ENCODE data around the gene KCNIP1.
"Not testable (repeated sequence)": the region's sequence is repeated elsewhere in the genome, so short reads cannot be mapped to it uniquely, and the experiment has no call there.

KCNIP1 gene

GRCh38 chr5:170732685-170733084, 228.9 kb downstream of the KCNIP1 start:
- DNase-seq: no peak

DNA sequence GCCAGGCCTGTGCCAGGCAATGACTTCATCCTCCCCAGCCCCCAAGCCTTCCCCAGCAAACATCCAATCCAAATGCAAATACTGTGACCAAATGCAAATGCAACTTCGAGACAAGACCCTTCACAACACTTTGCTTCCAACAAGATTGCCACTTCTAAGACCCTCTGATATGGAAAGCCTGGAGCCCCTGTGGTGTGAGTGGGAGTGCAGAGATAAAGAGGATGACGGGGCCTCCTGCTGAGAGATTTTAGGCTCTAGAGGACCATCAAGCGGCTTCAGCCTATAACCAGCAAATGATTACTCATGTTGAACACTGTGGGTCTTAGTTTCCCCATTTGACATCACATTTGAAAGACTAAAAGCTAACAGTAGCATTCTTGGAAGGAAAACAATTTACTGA, 233.1 kb downstream of the KCNIP1 start:
- no peak for DNase-seq

DNA sequence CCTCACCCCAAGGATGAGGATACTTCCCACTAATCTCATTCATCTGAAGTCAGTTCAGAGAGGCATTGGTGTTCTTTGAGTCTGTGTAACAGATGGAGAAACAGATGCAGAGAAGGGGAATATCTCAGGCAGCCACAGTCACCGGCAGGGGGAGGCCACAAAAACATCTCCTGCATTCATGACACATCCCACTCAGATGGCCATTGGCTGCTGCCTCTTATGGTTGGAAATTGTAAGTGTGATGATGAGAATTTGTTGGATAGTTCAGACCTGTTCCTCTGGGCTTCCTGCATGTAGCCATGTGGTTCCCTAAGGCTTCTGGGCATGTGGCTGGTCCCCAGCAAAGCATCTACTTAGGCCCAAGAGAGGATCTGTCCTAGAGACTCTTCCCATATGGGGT, 233.8 kb downstream of the KCNIP1 start:
- DNase-seq: no peak

- no peak for DNase-seq
Observed at GRCh38 chr5:170738840-170739239, 235.0 kb downstream of the KCNIP1 start.

DNA sequence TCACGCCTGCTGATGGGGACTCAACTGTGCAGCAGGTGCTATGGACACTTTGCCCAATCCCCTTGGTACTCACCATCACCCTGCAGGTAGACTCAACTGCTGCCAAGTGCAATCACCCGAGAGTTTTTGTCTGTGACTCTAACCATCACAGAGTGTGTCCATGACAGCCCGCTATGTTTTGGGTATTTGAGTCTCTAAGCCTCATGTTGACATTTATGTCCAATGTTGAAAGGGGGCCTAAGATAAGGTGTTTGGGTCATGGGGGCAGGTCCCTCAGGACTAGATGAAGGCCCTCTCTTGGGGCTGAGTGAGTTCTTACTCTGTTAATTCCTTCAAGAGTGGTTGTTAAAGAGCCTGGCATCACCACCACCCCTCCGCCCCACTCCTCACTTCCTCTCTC, 235.6 kb downstream of the KCNIP1 start:
- no peak for DNase-seq

GRCh38 chr5:170740551-170741205, 236.9 kb downstream of the KCNIP1 start:
- no peak for DNase-seq

DNA sequence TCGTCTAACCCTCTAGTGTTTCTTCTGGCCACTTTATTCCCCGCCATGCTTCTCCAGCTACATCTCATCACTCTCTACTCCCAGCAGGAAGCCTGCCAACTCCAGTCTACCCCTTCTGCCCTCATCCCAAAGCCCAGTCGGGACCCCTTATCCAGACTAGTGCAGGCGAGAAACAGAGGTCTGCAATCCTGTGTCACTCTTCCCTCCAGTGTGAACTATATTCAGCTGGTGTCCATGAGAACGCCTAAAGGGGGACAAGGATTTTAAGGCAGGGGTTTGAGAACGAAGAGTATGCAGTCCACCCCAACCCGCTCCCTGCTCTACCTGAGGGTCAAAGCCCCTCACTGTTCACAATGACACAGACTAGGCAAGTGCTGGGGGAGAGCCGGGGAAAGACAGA, 238.0 kb downstream of the KCNIP1 start:
- DNase-seq: no peak

DNA sequence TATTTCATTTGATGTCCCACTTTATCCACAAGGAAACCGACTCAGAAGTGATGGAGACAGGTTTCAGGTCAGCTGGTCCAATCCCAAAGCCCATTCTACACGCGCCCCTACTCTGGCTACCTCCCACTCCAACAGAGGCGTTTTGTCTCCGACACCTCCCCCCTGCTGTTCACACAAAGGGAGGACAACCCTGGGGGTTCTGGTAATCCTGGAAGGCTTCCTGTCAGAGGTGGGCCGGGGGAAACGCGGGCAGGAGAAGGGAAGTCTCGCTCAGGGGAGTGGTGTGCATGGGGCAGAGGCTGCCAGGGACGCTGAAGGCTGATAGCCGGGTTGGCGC, 240.0 kb downstream of the KCNIP1 start:
- no peak for DNase-seq

DNA sequence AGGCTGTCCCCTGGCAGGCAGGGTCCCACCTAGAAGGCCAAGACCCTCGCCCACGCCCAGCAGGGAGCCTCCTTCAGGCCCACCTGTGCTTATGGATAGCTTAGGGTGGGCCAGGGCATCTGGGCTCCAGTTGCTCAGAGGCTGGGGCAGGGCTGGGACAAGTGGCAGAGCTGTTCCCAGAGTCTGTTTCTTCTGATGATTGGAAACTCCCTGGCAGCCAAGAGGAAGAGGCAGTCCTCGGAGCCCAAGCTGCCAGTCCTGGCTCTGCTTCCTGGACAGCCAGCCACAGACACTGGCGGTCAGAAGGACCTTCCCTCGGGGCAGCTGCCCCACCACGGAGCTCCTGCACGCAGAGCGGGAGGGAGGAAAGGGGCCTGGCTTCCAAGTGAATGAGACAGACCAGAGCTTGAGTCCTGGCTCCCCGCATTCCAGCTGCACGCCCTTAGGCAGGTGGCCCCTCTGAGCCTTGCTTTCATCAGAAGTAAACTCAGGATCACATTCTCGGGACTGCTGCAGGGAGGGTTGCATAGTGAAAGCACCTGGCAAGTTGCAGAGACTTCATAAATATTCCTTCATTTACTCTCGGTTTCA, 241.8 kb downstream of the KCNIP1 start:
- no peak for DNase-seq

DNA sequence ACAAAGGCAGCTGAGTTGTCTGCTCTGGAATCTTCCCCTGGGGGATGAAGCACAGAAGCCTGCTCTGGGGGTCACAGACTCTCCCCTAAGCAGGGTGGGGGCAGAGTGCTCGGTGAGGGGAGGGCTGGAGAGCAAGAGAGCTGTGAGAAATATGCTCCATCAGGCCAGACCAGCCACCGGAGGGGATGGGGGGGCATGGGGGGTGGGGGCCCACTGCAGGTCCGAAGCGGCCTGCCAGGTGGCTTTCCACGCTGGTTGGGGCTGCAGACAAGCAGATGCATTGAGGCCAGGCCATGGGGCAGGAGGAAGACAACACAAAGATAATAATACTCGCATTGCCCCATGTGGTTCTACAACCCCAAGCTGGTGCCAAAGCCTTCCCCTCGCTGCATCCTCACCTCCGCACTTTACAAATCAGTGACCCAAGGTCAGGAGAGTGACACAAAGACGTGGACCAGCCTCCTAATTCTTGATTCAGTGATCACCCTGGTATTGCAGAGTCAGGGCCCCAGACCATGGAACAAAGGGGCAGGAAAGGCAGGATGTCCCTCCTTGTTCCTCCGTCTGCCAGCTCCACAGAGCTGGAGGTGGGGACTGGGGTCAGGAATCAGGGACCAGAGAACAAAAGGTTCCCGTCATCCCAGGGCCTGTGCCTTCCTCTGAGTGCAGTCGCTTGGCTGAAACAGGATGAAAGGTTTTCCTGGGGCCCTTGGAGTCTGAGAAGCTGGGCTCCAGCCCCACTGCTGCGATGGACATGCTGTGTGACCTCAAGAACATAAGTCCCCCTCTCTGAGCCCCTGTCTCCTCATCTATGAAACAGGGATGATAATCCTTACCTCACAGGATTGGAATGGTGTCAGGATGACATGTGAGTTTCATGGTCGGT, 242.5 kb downstream of the KCNIP1 start:
- no peak for DNase-seq

GRCh38 chr5:170746961-170747340, 243.1 kb downstream of the KCNIP1 start:
- no peak for DNase-seq

DNA sequence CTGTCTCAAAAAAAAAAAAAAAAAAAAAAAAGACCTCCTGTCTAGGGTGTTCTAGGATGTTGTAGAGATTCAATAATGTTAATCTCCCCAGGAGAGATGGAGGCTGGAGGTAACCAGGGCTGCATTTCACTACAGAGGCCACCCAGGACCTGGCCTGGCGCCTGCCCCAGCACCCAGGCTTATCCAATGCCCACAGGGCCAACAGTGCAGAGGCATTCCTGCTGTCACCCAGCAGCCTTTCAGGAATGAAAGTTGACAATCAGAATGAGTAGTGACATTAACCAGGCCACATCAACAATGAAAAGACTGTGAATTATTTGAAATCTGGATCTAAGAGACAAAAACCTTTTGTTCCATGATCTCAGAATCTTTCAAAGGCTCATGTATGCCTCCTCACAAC, 243.5 kb downstream of the KCNIP1 start:
- DNase-seq: no peak

GRCh38 chr5:170747851-170748250, 244.0 kb downstream of the KCNIP1 start:
- DNase-seq: no peak

- DNase-seq: no peak
Observed at GRCh38 chr5:170748951-170749471, 245.2 kb downstream of the KCNIP1 start.

DNA sequence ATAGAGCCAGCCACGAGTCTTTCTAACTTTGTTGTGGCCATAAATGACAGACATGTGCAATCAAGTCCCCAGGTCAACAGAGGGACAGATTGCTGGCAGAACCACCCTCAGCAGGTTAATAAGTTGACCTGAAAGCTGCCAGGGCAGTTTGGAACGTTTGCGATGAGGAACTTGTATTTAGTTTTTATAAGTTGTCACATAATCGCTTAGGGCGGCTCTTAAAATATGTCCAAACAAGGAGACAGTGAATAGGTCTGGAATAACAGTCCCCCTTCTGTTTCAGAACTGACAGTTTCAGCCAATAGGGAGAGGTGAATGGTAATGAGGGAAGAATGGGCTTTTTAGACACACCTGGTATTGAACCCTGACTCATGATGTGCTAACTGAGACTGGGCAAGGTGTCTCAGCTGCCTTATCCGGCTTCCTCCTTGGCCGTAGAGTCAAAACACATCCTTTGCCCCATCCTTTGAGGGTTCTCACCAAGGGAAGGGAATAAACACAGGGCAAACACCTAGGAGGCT, 246.2 kb downstream of the KCNIP1 start:
- DNase-seq: no peak

DNA sequence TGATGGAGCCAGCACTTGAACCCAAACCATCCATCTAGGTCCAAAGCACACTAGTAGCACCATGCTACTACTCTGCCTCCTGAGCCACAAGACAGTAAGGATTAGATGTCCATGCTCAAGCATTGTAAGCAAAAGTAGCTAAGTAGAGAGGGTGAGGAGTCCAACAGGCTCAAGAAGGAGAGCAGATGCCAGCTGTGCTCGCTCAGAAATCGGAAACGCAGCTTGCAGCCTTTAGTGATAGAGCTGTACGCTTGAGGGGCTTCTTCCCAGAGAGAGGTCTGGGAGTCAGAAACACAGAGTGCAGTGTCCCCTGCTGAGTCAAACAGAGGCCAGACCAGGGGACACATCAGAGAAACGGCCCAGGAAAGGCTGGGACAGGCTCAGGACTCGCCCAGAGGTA, 247.0 kb downstream of the KCNIP1 start:
- no peak for DNase-seq

GRCh38 chr5:170751631-170752030, 247.8 kb downstream of the KCNIP1 start:
- DNase-seq: no peak

GRCh38 chr5:170752257-170753215, 248.7 kb downstream of the KCNIP1 start:
- no peak for DNase-seq

DNA sequence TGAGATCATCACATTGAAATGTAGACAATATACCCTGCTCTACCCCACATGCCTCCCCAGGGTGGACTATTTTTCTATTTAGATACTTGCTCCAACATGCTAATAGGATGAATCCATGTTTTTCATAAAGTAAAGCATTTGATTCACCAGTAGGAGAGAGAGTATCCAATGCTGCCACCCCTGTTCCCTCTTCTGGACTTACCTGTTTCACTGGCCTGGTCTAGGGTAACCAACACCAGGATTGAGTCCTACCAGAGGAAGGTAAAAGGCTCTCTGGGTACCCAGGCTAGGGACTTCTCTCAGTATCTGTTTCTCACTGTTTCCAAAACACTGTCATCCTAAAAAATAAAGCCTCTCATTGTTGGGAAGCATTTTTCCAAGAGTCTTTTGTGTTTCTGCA, 249.5 kb downstream of the KCNIP1 start:
- no peak for DNase-seq

DNA sequence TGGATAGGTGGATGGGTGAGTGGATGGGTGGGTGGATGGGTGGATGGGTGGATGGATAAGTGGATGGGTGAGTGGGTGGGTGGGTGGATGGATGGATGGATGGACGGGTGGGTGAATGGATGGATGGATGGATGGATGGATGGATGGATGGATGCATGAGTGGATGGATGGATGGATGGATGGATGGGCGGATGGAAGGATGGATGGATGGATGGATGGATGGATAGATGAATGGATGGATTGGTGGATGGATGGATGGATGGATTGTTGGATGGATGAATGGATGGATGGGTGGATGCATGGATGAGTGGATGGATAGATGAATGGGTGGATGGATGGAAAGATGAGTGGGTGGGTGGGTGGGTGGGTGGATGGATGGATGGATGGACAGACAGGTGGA, 250.7 kb downstream of the KCNIP1 start:
- not testable (repeated sequence) for DNase-seq

DNA sequence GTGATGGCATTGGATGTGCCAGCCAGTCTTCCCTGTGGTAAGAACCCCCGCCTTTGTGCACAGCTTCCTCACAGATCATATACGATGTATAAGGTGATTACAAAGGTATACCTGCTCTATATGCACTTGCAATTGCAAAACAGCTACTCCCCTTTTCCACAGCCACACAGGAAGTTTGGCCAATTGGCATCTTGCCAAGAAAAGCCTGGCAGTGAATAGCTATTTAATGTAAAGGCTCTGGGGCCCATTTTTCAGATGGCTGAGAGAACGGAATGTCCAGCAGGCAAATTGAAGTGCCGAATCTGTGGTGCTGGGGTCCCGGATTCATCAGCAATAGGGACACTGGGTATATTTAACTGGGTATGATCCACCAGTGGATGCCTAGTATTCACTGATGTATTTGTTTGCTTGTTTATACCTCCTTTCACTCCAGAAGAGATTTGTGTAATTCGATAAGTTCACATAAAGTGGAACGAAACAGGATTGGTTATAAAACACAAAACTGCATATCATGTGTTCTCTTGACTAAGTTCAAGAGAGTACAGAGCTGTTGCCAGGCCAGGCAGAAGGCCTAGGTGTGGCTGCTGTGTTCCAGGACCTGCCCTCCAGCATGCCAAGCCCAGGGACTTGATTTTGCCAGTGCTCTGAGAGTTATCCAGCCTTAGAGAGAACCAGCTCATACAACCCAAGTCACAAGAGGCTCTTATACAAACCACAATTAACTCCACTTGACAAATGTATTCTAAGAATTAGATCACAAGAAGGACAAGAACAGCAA, 252.0 kb downstream of the KCNIP1 start:
- no peak for DNase-seq

DNA sequence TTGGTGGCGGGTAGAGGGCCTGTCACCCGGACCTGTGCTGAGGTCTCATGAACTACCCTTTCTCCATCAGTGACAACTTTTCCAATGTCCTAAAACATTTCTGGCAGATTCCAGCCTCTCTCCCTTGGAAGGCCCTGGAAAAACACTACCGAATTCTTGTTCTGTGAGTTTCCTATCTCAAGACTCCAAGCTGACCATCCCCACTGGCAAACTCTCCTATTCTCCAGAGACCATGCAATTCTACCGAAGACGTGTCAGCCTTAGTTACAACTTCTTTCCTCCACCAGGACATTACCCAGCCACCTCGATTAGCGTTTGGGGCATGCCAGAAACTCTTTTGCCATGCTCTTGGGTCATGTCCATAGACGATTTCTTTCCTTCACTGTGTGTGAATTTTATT, 252.9 kb downstream of the KCNIP1 start:
- no peak for DNase-seq

Measured in stimulated activated CD4-positive, alpha-beta T cell treated with anti-CD3 and anti-CD28 coated beads, Interleukin-4, amount 100 ng/mL, for 24 hours (primary cell).